Measurements from ENCODE around the gene BSN.

GRCh38 chr3:49667701-49668413, 113.6 kb downstream of the BSN start:
- no peak for TF ChIP-seq EP300 (IDR thresholded peaks at IDR 0.05)
- no peak for TF ChIP-seq CTCF (IDR thresholded peaks at IDR 0.05)
